Keratinocyte (primary cell): ENCODE results near the gene ASIC5. TPM values are rescaled to one million over a fixed set of nuclear protein-coding genes. Genes with fewer than 3 reads are reported as not detected.

Experiments used
- DNase-seq: peaks from one replicate; pipeline ENCODE4 v3.0.0-alpha.2; 2011; ENCODE audit warnings: low read depth, missing footprints, low spot score
- FAIRE-seq: peaks from 2 replicates; lab custom pipeline; 2011; peaks lifted over from hg19 to GRCh38; lab: Jason Lieb, UNC
- H2AFZ ChIP-seq: 2 replicates; pipeline ENCODE4 v1.6.0; 2012; ENCODE audit warnings: low read length, control low read depth, inconsistent platforms; ENCODE audit not compliant: control insufficient read depth
- H3K27ac ChIP-seq: 2 replicates; pipeline ENCODE4 v1.5.1; 2011; ENCODE audit warnings: low read length; ENCODE audit not compliant: control insufficient read depth, insufficient read depth
- H3K27me3 ChIP-seq: 3 replicates; pipeline ENCODE4 v1.6.0; 2011; ENCODE audit warnings: low read length; ENCODE audit not compliant: control insufficient read depth, insufficient read depth; ENCODE audit errors: extremely low read depth
- H3K36me3 ChIP-seq, 2 experiments: 2 replicates in 1 of 2; 3 replicates in 1 of 2; pipeline ENCODE4 v1.5.1; 2011; ENCODE audit warnings: low read length in 2 of 2, mild to moderate bottlenecking in 1 of 2; ENCODE audit not compliant: control insufficient read depth in 2 of 2, insufficient read depth in 2 of 2; ENCODE audit errors: extremely low read depth in 1 of 2
- H3K4me1 ChIP-seq: 3 replicates; pipeline ENCODE4 v1.5.1; 2011; ENCODE audit warnings: low read length; ENCODE audit not compliant: control insufficient read depth, insufficient read depth; ENCODE audit errors: extremely low read depth
- H3K4me2 ChIP-seq: 3 replicates; pipeline ENCODE4 v1.6.0; 2011; ENCODE audit warnings: low read depth, low read length; ENCODE audit not compliant: control insufficient read depth, insufficient read depth; ENCODE audit errors: extremely low read depth
- H3K4me3 ChIP-seq, 3 experiments: fragments of 200-600 bp in 1 of 3; sonication (generic) in 1 of 3; 2 replicates in 2 of 3; 3 replicates in 1 of 3; pipeline ENCODE4 v1.5.1; 2011 to 2016; ENCODE audit warnings: low read length in 3 of 3, mild to moderate bottlenecking in 3 of 3, control low read depth in 2 of 3, inconsistent platforms in 1 of 3, low read depth in 1 of 3, mixed read lengths in 1 of 3, mixed run types in 1 of 3, moderate library complexity in 1 of 3; ENCODE audit not compliant: control insufficient read depth in 2 of 3, insufficient read depth in 2 of 3; ENCODE audit errors: extremely low read depth in 1 of 3
- H3K79me2 ChIP-seq: 2 replicates; pipeline ENCODE4 v1.6.0; 2012; ENCODE audit warnings: low read length; ENCODE audit not compliant: control insufficient read depth, insufficient read depth
- H3K9ac ChIP-seq: 3 replicates; pipeline ENCODE4 v1.6.0; 2011; ENCODE audit warnings: low read length; ENCODE audit not compliant: control insufficient read depth, insufficient read depth; ENCODE audit errors: extremely low read depth
- H3K9me1 ChIP-seq: 3 replicates; pipeline ENCODE4 v1.6.0; 2011; ENCODE audit warnings: low read length; ENCODE audit not compliant: control insufficient read depth, insufficient read depth; ENCODE audit errors: extremely low read depth
- H3K9me3 ChIP-seq: 2 replicates; pipeline ENCODE4 v1.5.1; 2012; ENCODE audit warnings: low read depth, low read length; ENCODE audit not compliant: control insufficient read depth
- H4K20me1 ChIP-seq: 3 replicates; pipeline ENCODE4 v1.6.0; 2011; ENCODE audit warnings: low read length; ENCODE audit not compliant: control insufficient read depth, insufficient read depth; ENCODE audit errors: extremely low read depth
- CTCF ChIP-seq, 3 experiments: IDR thresholded peaks in 1 of 3; conservative IDR thresholded peaks in 1 of 3; optimal IDR thresholded peaks in 1 of 3; 2 replicates in 2 of 3; 3 replicates in 1 of 3; pipeline versions ENCODE3 to v1.5.1; 2011; ENCODE audit warnings: low read length in 3 of 3, mild to moderate bottlenecking in 3 of 3, moderate library complexity in 2 of 3, control low read depth in 1 of 3, inconsistent platforms in 1 of 3; ENCODE audit not compliant: insufficient read depth in 2 of 3; ENCODE audit errors: extremely low read depth in 1 of 3
- EZH2 ChIP-seq: IDR thresholded peaks from one replicate; pipeline ENCODE4 v1.6.1; 2012; ENCODE audit warnings: inconsistent platforms, mild to moderate bottlenecking, low read length, moderate library complexity
- dilution Hi-C: fragments of 300-500 bp; cut with MboI; formaldehyde crosslinking; loops from one replicate; pipeline ENCODE4 v1.7.0; 2020; ENCODE audit warnings: low sequenced_read_pairs; ENCODE audit not compliant: extremely low pct_ligation_motif_present
- polyA plus RNA-seq, 5 experiments: library from polyadenylated mRNA; depleted of rRNA in 3 of 5; stranded (reverse) in 3 of 5; stranded (forward) in 1 of 5; unstranded in 1 of 5; fragments of >200 nt; gene quantifications; 1 replicate in 1 of 5; 2 replicates in 3 of 5; 3 replicates in 1 of 5; pipeline versions ENCODE4 v1.2.1 to v1.2.3, GENCODE V29; 2011 to 2012; ENCODE audit warnings: missing spikeins in 2 of 5, low read depth in 1 of 5, low replicate concordance in 1 of 5

The ASIC5 gene
- polyA plus RNA-seq, 1 donor (not counting 4 experiments of a cell fraction or from before 2014, with no cell fraction given): not detected

- no peaks in the 10 kb centered on the region for H4K20me1 ChIP-seq
- no peaks in the 10 kb centered on the region for H3K9me3 ChIP-seq
- H3K4me3 ChIP-seq: no peak overlapping the region
- H3K27ac ChIP-seq: no peak overlapping the region
- no peaks in the 10 kb centered on the region for H3K4me1 ChIP-seq
- no peak overlapping the region for H2AFZ ChIP-seq
- H3K79me2 ChIP-seq: no peaks in the 10 kb centered on the region
- H3K27me3 ChIP-seq: no peaks in the 10 kb centered on the region
- DNase-seq: no peak
- FAIRE-seq: no peak
- H3K36me3 ChIP-seq: no peaks in the 10 kb centered on the region
- H3K9me1 ChIP-seq: no peaks in the 10 kb centered on the region
- dilution Hi-C loops: no loop called here
- H3K4me2 ChIP-seq: no peak overlapping the region
- TF ChIP-seq CTCF (optimal IDR thresholded peaks at IDR 0.05 in 1 of 3, IDR thresholded peaks at IDR 0.05 in 1 of 3, conservative IDR thresholded peaks at IDR 0.05 in 1 of 3; ENCODE audit: extremely low read depth in 1 of 3, insufficient read depth in 2 of 3, low read length in 3 of 3) (no peak), EZH2 (no peak)
- H3K9ac ChIP-seq: no peak overlapping the region
Observed at GRCh38 chr4:155908187-155909139, 42.4 kb upstream of the ASIC5 start.

GRCh38 chr4:155907556-155907955 is 41.5 kb upstream of the ASIC5 start:
- dilution Hi-C loops: no loop called here
- Histone ChIP-seq H3K9ac (no peak overlapping the region), H3K9me3 (no peaks in the 10 kb centered on the region), H3K9me1 (no peaks in the 10 kb centered on the region), H3K4me3 (no peak overlapping the region), H3K27ac (no peak overlapping the region), H3K27me3 (no peaks in the 10 kb centered on the region), H3K79me2 (no peaks in the 10 kb centered on the region), H3K4me1 (no peaks in the 10 kb centered on the region), H3K36me3 (no peaks in the 10 kb centered on the region), H3K4me2 (no peak overlapping the region), H2AFZ (no peak overlapping the region), H4K20me1 (no peaks in the 10 kb centered on the region)
- TF ChIP-seq EZH2 (no peak), CTCF (optimal IDR thresholded peaks at IDR 0.05 in 1 of 3, IDR thresholded peaks at IDR 0.05 in 1 of 3, conservative IDR thresholded peaks at IDR 0.05 in 1 of 3; ENCODE audit: extremely low read depth in 1 of 3, insufficient read depth in 2 of 3, low read length in 3 of 3) (no peak)
- no peak for DNase-seq
- no peak for FAIRE-seq
